ENCODE data around the gene OR6C74. TPM values are rescaled to one million over a fixed set of nuclear protein-coding genes. Genes with fewer than 3 reads are reported as not detected.

Gene OR6C74
- total RNA-seq, 4 donors from 2014 or later: not detected

GRCh38 chr12:55253281-55253680, 8.9 kb downstream of the OR6C74 start:
- Histone ChIP-seq H3K9me3 (no peaks in the 10 kb centered on the region), H3K36me3 (no peaks in the 10 kb centered on the region), H3K4me1 (no peaks in the 10 kb centered on the region), H3K27me3 (no peaks in the 10 kb centered on the region), H3K27ac (no peak overlapping the region), H3K4me3 (no peak overlapping the region)
- ATAC-seq: no peak
- no peak for TF ChIP-seq POLR2A (IDR thresholded peaks at IDR 0.05)
- no peak for TF ChIP-seq POLR2AphosphoS5 (IDR thresholded peaks at IDR 0.05)
- no peak for TF ChIP-seq EP300 (IDR thresholded peaks at IDR 0.05)
- TF ChIP-seq, protein P1, sequence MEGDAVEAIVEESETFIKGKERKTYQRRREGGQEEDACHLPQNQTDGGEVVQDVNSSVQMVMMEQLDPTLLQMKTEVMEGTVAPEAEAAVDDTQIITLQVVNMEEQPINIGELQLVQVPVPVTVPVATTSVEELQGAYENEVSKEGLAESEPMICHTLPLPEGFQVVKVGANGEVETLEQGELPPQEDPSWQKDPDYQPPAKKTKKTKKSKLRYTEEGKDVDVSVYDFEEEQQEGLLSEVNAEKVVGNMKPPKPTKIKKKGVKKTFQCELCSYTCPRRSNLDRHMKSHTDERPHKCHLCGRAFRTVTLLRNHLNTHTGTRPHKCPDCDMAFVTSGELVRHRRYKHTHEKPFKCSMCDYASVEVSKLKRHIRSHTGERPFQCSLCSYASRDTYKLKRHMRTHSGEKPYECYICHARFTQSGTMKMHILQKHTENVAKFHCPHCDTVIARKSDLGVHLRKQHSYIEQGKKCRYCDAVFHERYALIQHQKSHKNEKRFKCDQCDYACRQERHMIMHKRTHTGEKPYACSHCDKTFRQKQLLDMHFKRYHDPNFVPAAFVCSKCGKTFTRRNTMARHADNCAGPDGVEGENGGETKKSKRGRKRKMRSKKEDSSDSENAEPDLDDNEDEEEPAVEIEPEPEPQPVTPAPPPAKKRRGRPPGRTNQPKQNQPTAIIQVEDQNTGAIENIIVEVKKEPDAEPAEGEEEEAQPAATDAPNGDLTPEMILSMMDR (IDR thresholded peaks at IDR 0.05): no peak

- no peak overlapping the region for H3K4me3 ChIP-seq
- H3K4me1 ChIP-seq: no peaks in the 10 kb centered on the region
- no peaks in the 10 kb centered on the region for H3K9me3 ChIP-seq
- H3K27ac ChIP-seq: no peak overlapping the region
- TF ChIP-seq POLR2A (IDR thresholded peaks at IDR 0.05) (no peak), EP300 (IDR thresholded peaks at IDR 0.05) (no peak), POLR2AphosphoS5 (IDR thresholded peaks at IDR 0.05) (no peak)
- TF ChIP-seq, protein P1 (IDR thresholded peaks at IDR 0.05): no peak
- ATAC-seq: no peak
- H3K27me3 ChIP-seq: no peaks in the 10 kb centered on the region
- H3K36me3 ChIP-seq: no peaks in the 10 kb centered on the region
- WGBS, 2 donors (ENCODE audit: low coverage in 1 of 2): 75 to 76% methylated on average over 2 to 4 of the region's 4 CpGs
These were observed 12.4 kb downstream of the OR6C74 start for GRCh38 chr12:55256831-55257230.

DNA sequence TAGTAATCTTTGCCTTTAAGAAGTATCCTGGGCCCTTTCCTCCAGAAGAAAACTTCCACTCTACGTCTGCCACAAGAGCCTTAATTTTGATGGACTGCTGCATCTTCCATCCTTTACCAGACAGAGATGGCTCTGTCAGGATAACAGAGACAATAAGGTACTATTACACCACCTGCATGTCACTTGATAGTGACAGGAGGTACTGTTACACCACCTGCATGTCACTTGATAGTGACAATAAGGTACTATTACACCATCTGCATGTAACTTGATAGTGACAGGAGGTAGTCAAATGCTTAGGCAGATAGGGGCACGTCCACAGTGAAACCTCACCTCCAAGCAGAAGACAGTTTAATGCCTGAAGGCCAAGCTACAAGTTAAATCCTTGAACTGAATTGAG, 13.9 kb downstream of the OR6C74 start:
- TF ChIP-seq, protein P1 (IDR thresholded peaks at IDR 0.05): no peak
- TF ChIP-seq EP300 (IDR thresholded peaks at IDR 0.05): no peak
- no peak for TF ChIP-seq POLR2A (IDR thresholded peaks at IDR 0.05)
- no peak for TF ChIP-seq POLR2AphosphoS5 (IDR thresholded peaks at IDR 0.05)
- Histone ChIP-seq H3K27me3 (no peaks in the 10 kb centered on the region), H3K4me1 (no peaks in the 10 kb centered on the region), H3K4me3 (no peak overlapping the region), H3K36me3 (no peaks in the 10 kb centered on the region), H3K27ac (no peak overlapping the region), H3K9me3 (no peaks in the 10 kb centered on the region)
- WGBS, 2 donors (ENCODE audit: low coverage in 1 of 2): 64 to 78% methylated on average over 2 of the region's 2 CpGs
- no peak for ATAC-seq

DNA sequence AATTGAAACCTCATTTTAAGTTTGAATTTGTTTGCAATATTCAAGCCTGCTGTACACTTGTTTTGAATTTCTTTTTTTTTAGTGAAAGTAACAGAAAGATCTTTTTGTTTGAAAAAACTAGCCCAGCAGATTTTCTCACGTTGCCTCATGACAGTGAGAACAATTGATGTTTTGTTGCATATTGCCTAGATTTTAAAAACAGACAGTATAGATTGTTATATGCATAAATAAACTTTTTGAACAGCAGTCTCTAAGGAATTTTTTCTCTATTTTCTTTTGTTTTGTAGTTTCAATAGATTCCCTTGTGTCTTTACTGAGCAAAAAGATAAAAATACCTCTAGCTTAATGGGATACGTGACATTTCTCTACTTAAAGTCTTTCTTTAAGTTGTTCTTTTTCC, 36.6 kb downstream of the OR6C74 start:
- no peaks in the 10 kb centered on the region for H3K4me1 ChIP-seq
- H3K27me3 ChIP-seq: no peaks in the 10 kb centered on the region
- TF ChIP-seq POLR2AphosphoS5 (IDR thresholded peaks at IDR 0.05): no peak
- no peak for TF ChIP-seq EP300 (IDR thresholded peaks at IDR 0.05)
- TF ChIP-seq, protein P1 (IDR thresholded peaks at IDR 0.05): no peak
- no peak for TF ChIP-seq POLR2A (IDR thresholded peaks at IDR 0.05)
- 49 to 60% methylated on average over 2 of the region's 2 CpGs for WGBS, 2 donors (ENCODE audit: low coverage in 1 of 2)
- H3K27ac ChIP-seq: no peak overlapping the region
- no peaks in the 10 kb centered on the region for H3K36me3 ChIP-seq
- H3K9me3 ChIP-seq: no peaks in the 10 kb centered on the region
- ATAC-seq: no peak
- H3K4me3 ChIP-seq: no peak overlapping the region

- H3K36me3 ChIP-seq: no peaks in the 10 kb centered on the region
- 34 to 75% methylated on average over 1 to 2 of the region's 2 CpGs for WGBS, 2 donors (ENCODE audit: low coverage in 1 of 2)
- H3K4me1 ChIP-seq: no peaks in the 10 kb centered on the region
- no peaks in the 10 kb centered on the region for H3K9me3 ChIP-seq
- ATAC-seq: no peak
- H3K27me3 ChIP-seq: no peaks in the 10 kb centered on the region
- H3K4me3 ChIP-seq: no peak overlapping the region
- H3K27ac ChIP-seq: no peak overlapping the region
- TF ChIP-seq POLR2A (IDR thresholded peaks at IDR 0.05) (no peak), POLR2AphosphoS5 (IDR thresholded peaks at IDR 0.05) (no peak), EP300 (IDR thresholded peaks at IDR 0.05) (no peak)
- TF ChIP-seq, protein P1 (IDR thresholded peaks at IDR 0.05): no peak
These were observed 45.6 kb downstream of the OR6C74 start for GRCh38 chr12:55289999-55290398.

Other genes starting within 250 kb of the OR6C74 start
- gene NEUROD4, start 224.6 kb upstream of the OR6C74 start, total RNA-seq: not detected
- not detected for gene OR9K2, start 118.2 kb upstream of the OR6C74 start, total RNA-seq
- gene OR10A7, start 23.6 kb upstream of the OR6C74 start, total RNA-seq: not detected
- not detected for gene OR6C6, start 52.0 kb downstream of the OR6C74 start, total RNA-seq
- gene OR6C1, start 69.7 kb downstream of the OR6C74 start, total RNA-seq: not detected
- gene OR6C3, start 86.1 kb downstream of the OR6C74 start, total RNA-seq: not detected
- not detected for gene OR6C75, start 118.4 kb downstream of the OR6C74 start, total RNA-seq
- gene OR6C65, start 155.9 kb downstream of the OR6C74 start, total RNA-seq: not detected
- not detected for gene OR6C76, start 181.6 kb downstream of the OR6C74 start, total RNA-seq
- gene OR6C2, start 199.5 kb downstream of the OR6C74 start, total RNA-seq: not detected
- not detected for gene OR6C70, start 225.5 kb downstream of the OR6C74 start, total RNA-seq
- not detected for gene OR6C68, start 247.8 kb downstream of the OR6C74 start, total RNA-seq